ENCODE results near the gene SMAD6.
"Not testable (repeated sequence)": the region's sequence is repeated elsewhere in the genome, so short reads cannot be mapped to it uniquely, and the experiment has no call there.

SMAD6 gene

GRCh38 chr15:66758217-66758616 lies 56.2 kb downstream of the SMAD6 start:
- H2AFZ ChIP-seq (ENCODE audit: low read depth, low read length); H3K4me1 ChIP-seq (ENCODE audit: insufficient read depth, low read length); H3K27me3 ChIP-seq (ENCODE audit: insufficient read depth, low read length); H3K4me3 ChIP-seq (ENCODE audit: low read length); H3K36me3 ChIP-seq (ENCODE audit: insufficient read depth, low read length): not testable (repeated sequence)
- H3K9me3 ChIP-seq (ENCODE audit: low read length), result peaks cover 16% of the 10 kb centered on the region

GRCh38 chr15:66758844-66759243 lies 56.8 kb downstream of the SMAD6 start:
- H3K4me3 ChIP-seq (ENCODE audit: low read length), result no peak overlapping the region

DNA sequence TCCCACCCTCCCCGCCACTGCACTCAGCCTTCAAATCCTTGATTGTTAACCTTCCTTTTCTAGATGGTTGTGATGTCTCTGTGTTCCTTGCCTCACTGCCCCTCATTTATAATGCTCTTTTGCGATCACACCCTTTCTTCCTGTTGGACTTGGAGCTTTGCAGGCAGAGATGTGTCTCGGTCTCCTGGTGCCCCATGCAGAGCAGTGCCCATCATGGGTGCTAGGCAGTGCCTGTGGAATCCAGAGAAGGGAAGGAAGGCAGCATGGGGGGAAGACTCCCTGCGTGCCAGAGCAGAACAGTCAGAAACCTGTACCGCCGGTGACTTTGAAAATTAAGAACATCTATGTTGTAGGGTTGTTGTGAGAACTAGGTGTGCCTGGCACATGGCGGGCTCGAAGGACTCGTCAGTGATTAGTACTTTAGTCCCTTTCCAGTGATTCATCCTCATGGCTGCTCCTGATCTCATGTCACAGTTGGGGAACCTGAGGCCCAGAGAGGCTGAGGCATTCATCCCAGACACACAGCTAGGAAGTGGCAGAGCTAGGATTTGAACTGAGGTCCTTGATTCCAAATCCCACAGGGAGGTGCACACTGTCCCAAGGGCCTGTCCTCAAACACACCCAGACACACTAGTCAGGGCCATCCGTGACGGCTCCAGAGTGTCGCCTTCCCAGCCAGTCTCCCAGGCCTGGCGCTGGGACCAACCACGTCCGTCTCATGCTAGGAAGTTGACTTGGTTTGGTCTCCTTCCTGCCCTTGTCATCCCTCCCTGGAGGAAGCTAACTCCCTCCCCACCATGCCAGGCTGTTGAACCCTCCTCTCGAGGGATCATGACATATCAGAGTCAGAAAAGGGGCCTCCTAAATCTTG lies 58.3 kb downstream of the SMAD6 start:
- Histone ChIP-seq H3K27me3 (ENCODE audit: insufficient read depth, low read length) (no peaks in the 10 kb centered on the region), H3K36me3 (ENCODE audit: insufficient read depth, low read length) (peaks cover 4% of the 10 kb centered on the region), H3K4me1 (ENCODE audit: insufficient read depth, low read length) (peaks cover 3% of the 10 kb centered on the region), H3K9me3 (ENCODE audit: low read length) (peaks cover 4% of the 10 kb centered on the region), H2AFZ (ENCODE audit: low read depth, low read length) (no peak overlapping the region), H3K4me3 (ENCODE audit: low read length) (no peak overlapping the region)

More at GRCh38 chr15:66758844-66759243, 56.8 kb downstream of the SMAD6 start:
- H3K36me3 ChIP-seq (ENCODE audit: insufficient read depth, low read length), result peaks cover 9% of the 10 kb centered on the region
- H3K27me3 ChIP-seq (ENCODE audit: insufficient read depth, low read length), result no peaks in the 10 kb centered on the region
- peaks cover 3% of the 10 kb centered on the region for H3K4me1 ChIP-seq (ENCODE audit: insufficient read depth, low read length)
- H2AFZ ChIP-seq (ENCODE audit: low read depth, low read length), result no peak overlapping the region
- peaks cover 13% of the 10 kb centered on the region for H3K9me3 ChIP-seq (ENCODE audit: low read length)

DNA sequence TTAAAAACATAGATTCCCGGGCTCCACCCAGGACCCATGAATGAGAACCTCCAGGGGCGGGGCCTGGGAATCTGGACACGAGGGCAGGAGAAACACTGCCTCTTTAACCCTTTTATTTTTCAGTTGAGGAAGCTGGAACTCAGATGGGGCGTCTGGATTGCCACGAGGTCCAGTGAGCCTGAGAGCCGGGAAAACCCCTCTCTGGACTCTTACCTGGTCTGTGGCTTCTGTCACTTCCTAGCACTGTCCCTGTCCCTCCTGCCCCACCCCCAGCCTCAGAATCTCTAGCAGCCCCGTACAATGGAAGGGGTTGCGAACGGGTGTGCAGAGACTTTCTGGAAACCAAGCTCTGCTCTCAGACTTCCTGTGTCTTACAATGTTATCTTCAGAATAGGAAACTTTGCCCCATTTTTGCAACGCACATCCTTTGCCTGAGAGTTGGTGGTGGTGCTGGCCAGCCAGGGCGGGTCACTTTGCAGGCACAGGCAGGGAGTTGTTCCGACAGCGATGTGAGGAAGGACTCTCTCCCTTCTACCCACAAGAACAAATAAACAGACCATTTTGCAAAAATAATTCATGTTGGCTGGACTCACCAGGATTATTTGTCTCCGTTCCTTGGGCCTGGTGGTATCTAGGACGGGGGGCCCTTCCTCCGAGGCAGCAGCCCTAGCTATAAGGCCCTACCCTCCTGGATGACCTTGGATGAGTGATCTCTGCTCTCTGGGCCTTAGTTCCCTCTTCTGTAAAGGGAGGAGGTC lies 59.1 kb downstream of the SMAD6 start:
- H3K27me3 ChIP-seq (ENCODE audit: insufficient read depth, low read length), result no peaks in the 10 kb centered on the region
- H3K36me3 ChIP-seq (ENCODE audit: insufficient read depth, low read length), result no peaks in the 10 kb centered on the region
- peaks cover 3% of the 10 kb centered on the region for H3K4me1 ChIP-seq (ENCODE audit: insufficient read depth, low read length)

GRCh38 chr15:66761726-66762595 lies 59.9 kb downstream of the SMAD6 start:
- no peak overlapping the region for H3K4me3 ChIP-seq (ENCODE audit: low read length)
- H3K4me1 ChIP-seq (ENCODE audit: insufficient read depth, low read length), result peaks cover 3% of the 10 kb centered on the region
- H2AFZ ChIP-seq (ENCODE audit: low read depth, low read length), result no peak overlapping the region
- no peaks in the 10 kb centered on the region for H3K27me3 ChIP-seq (ENCODE audit: insufficient read depth, low read length)
- H3K9me3 ChIP-seq (ENCODE audit: low read length), result no peaks in the 10 kb centered on the region
- no peaks in the 10 kb centered on the region for H3K36me3 ChIP-seq (ENCODE audit: insufficient read depth, low read length)

More for the DNA sequence above, 59.1 kb downstream of the SMAD6 start:
- Histone ChIP-seq H3K4me3 (ENCODE audit: low read length) (no peak overlapping the region), H2AFZ (ENCODE audit: low read depth, low read length) (no peak overlapping the region), H3K9me3 (ENCODE audit: low read length) (no peaks in the 10 kb centered on the region)

- no peaks in the 10 kb centered on the region for H3K36me3 ChIP-seq (ENCODE audit: insufficient read depth, low read length)
- no peak overlapping the region for H2AFZ ChIP-seq (ENCODE audit: low read depth, low read length)
- H3K4me3 ChIP-seq (ENCODE audit: low read length), result no peak overlapping the region
- H3K9me3 ChIP-seq (ENCODE audit: low read length), result no peaks in the 10 kb centered on the region
- peaks cover 3% of the 10 kb centered on the region for H3K4me1 ChIP-seq (ENCODE audit: insufficient read depth, low read length)
- H3K27me3 ChIP-seq (ENCODE audit: insufficient read depth, low read length), result no peaks in the 10 kb centered on the region
Observed at GRCh38 chr15:66763186-66764071, 61.4 kb downstream of the SMAD6 start.

GRCh38 chr15:66764072-66764786 lies 62.2 kb downstream of the SMAD6 start:
- H3K9me3 ChIP-seq (ENCODE audit: low read length), result no peaks in the 10 kb centered on the region
- H3K4me1 ChIP-seq (ENCODE audit: insufficient read depth, low read length), result peaks cover 3% of the 10 kb centered on the region

DNA sequence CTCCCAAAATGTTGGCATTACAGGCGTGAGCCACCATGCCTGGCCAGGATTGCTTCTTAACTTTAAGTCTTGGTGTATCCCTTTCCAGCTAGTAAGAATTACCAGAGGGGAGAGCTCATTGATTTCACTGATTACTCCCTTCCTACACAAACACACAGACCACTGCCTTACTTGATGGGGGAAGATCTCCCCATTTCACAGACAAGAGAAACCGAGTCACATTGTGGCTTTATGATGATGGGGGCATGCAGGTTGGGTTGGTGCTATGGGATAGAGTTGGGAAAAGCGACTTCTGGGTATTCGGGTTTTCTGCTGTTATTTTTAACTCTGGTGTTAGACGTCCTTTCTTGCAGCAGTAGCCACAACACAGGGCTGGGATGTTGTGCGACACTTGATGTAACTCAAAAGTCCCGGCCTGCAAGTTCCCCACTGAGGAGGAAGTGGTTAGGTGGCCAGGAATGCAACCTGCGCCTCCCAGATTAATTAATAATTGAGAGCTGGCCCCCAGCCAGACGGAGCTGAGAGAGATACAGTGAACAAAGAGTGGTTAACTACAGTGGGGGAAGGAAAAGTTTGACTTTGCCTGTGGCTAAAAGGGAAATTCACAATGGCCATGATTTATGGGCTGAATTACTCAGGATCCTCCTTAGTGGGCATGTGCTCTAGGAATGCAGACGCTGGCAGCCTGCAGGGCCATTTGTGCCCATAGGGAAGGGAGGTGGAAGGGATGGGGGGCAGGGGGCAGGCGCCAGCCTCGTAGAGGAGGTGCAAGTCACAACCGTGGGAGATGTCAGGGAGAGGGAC lies 63.6 kb downstream of the SMAD6 start:
- Histone ChIP-seq H3K4me3 (ENCODE audit: low read length) (no peak overlapping the region), H3K36me3 (ENCODE audit: insufficient read depth, low read length) (no peaks in the 10 kb centered on the region), H2AFZ (ENCODE audit: low read depth, low read length) (no peak overlapping the region), H3K27me3 (ENCODE audit: insufficient read depth, low read length) (no peaks in the 10 kb centered on the region), H3K9me3 (ENCODE audit: low read length) (no peaks in the 10 kb centered on the region), H3K4me1 (ENCODE audit: insufficient read depth, low read length) (peaks cover 11% of the 10 kb centered on the region)

More at GRCh38 chr15:66764072-66764786, 62.2 kb downstream of the SMAD6 start:
- Histone ChIP-seq H3K36me3 (ENCODE audit: insufficient read depth, low read length) (no peaks in the 10 kb centered on the region), H2AFZ (ENCODE audit: low read depth, low read length) (no peak overlapping the region), H3K4me3 (ENCODE audit: low read length) (no peak overlapping the region), H3K27me3 (ENCODE audit: insufficient read depth, low read length) (no peaks in the 10 kb centered on the region)

DNA sequence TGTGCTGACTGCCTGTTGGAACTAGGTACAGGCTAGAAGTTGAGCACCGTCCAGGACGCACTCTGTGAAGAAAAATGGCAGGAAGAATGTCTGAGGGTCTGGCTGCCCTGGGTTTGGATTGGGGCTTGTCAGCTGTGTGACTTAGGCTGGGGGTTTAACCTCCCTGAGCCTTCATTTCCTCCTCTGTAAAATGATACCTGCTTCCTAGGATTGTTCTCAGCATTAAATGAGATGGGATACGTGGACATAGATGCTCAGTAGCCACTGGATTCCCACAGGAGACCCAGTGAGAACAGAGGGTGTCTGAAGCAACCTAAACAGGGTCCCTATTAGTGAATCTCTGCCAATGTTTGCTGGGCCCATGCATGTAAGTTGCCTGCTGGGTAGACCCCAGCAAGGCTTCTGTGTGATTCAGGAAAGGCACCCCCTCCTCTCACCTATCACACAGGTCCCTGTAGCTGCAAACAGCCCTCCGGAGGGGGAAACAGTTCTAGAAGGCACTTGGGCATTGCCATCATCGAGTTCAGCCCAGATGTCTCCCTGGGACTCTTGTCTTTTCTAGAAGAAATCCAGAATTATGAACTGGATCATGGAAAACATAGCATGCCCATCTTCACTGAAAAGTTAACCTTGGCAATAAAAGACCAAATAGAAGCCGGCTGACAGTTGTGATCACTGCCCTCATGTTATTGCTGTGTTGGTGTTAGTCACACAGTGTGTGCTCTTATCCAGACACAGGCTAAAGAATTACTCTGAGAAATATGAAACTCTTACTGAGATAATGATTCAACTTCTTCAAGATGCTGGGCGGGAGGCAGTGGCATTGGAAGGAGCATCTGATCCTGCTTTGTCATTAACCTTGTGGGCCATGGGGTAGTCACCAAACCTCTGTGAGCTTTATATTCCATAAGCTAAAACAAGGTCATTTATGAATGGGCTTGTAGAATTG lies 64.5 kb downstream of the SMAD6 start:
- no peaks in the 10 kb centered on the region for H3K36me3 ChIP-seq (ENCODE audit: insufficient read depth, low read length)
- H3K4me1 ChIP-seq (ENCODE audit: insufficient read depth, low read length), result peaks cover 16% of the 10 kb centered on the region
- no peaks in the 10 kb centered on the region for H3K27me3 ChIP-seq (ENCODE audit: insufficient read depth, low read length)
- no peaks in the 10 kb centered on the region for H3K9me3 ChIP-seq (ENCODE audit: low read length)
- no peak overlapping the region for H2AFZ ChIP-seq (ENCODE audit: low read depth, low read length)
- no peak overlapping the region for H3K4me3 ChIP-seq (ENCODE audit: low read length)

- Histone ChIP-seq H2AFZ (ENCODE audit: low read depth, low read length) (no peak overlapping the region), H3K27me3 (ENCODE audit: insufficient read depth, low read length) (no peaks in the 10 kb centered on the region), H3K9me3 (ENCODE audit: low read length) (no peaks in the 10 kb centered on the region), H3K4me3 (ENCODE audit: low read length) (no peak overlapping the region), H3K36me3 (ENCODE audit: insufficient read depth, low read length) (no peaks in the 10 kb centered on the region), H3K4me1 (ENCODE audit: insufficient read depth, low read length) (peaks cover 23% of the 10 kb centered on the region)
Observed at GRCh38 chr15:66767240-66767659, 65.2 kb downstream of the SMAD6 start.

All from neuron (in vitro differentiated cells).